HUES6 (cell line): ENCODE results near the gene LRRC42.

Experiments used
- H3K27ac ChIP-seq: 2 replicates; pipeline ENCODE4 v1.7.0; 2013; ENCODE audit warnings: low read depth, mild to moderate bottlenecking, low read length, inconsistent platforms
- H3K27me3 ChIP-seq: 2 replicates; pipeline ENCODE4 v1.6.1; 2013; ENCODE audit warnings: low read length; ENCODE audit not compliant: control insufficient read depth, insufficient read depth
- H3K36me3 ChIP-seq: 2 replicates; pipeline ENCODE4 v1.6.1; 2013; ENCODE audit warnings: low read length; ENCODE audit not compliant: control insufficient read depth, insufficient read depth
- H3K4me1 ChIP-seq: 2 replicates; pipeline ENCODE4 v1.6.1; 2013; ENCODE audit warnings: low read length; ENCODE audit not compliant: control insufficient read depth, insufficient read depth
- H3K4me3 ChIP-seq: 2 replicates; pipeline ENCODE4 v1.5.1; 2013; ENCODE audit warnings: low read depth, low read length
- H3K9ac ChIP-seq: one replicate; pipeline ENCODE4 v1.6.1; 2013; ENCODE audit warnings: mild to moderate bottlenecking, low read length
- H3K9me3 ChIP-seq: 2 replicates; pipeline ENCODE4 v1.6.1; 2013; ENCODE audit warnings: low read depth, low read length; ENCODE audit not compliant: control insufficient read depth, insufficient read depth

The LRRC42 gene

DNA sequence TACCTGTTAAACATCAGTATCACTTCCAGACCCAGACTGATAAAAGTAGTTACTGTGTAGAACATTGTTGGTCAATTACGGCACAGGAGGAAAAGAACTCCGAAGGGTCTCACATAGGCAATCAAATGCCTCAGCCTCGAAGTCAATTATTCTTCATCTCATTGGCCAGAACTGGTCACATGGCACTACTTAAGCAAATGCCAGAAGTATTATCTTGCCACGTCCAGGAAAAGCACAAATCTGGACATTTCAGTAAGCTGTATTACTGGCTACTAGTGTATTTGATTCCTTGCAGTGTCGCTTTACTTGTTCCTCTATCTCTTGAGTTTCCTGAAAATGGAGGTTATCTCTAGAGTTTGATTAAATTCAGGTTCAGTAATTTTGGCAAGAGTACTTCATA lies 27.8 kb upstream of the LRRC42 start:
- peaks cover 10% of the 10 kb centered on the region; the same call in 1 of the 2 replicates for H3K36me3 ChIP-seq
- no peak overlapping the region for H3K9ac ChIP-seq
- no peak overlapping the region for H3K4me3 ChIP-seq
- peaks cover 16% of the 10 kb centered on the region for H3K4me1 ChIP-seq
- H3K27ac ChIP-seq, result no peak overlapping the region
- H3K9me3 ChIP-seq, result no peaks in the 10 kb centered on the region
- H3K27me3 ChIP-seq, result no peaks in the 10 kb centered on the region

- H3K4me1 ChIP-seq, result peaks cover 5% of the 10 kb centered on the region; the same call in 1 of the 2 replicates
- H3K4me3 ChIP-seq, result no peak overlapping the region
- H3K27me3 ChIP-seq, result no peaks in the 10 kb centered on the region
- H3K9me3 ChIP-seq, result no peaks in the 10 kb centered on the region
- H3K9ac ChIP-seq, result no peak overlapping the region
- H3K36me3 ChIP-seq, result peaks cover 10% of the 10 kb centered on the region; the same call in 1 of the 2 replicates
- H3K27ac ChIP-seq, result no peak overlapping the region
These were observed 26.5 kb upstream of the LRRC42 start for GRCh38 chr1:53919675-53920066.

DNA sequence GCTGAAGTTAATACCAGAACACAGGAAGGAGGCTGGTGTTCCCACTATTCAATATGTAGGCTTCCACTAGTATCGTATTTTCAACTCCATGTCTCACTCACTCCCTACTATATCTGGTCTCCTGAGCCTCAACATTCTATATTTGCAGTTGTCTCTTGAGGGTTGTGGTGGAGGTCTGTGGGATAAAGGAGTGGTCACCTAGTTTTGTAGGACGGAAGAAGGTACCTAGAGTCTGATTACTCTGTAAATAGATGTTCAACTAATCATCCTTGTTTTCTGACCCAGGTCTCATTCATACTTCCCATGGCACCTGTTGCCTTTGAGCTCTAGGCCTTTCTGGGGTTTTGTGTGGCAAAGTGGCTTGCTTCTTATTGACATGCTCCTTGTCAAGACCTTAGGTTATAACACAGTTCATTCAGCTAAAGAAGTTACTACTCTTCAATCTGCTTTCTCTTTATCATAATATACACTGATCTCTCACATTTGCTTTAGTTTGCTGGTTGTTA lies 18.7 kb upstream of the LRRC42 start:
- no peaks in the 10 kb centered on the region for H3K4me1 ChIP-seq
- peaks cover 20% of the 10 kb centered on the region for H3K36me3 ChIP-seq
- no peaks in the 10 kb centered on the region for H3K27me3 ChIP-seq
- peaks cover 5% of the 10 kb centered on the region; the same call in 1 of the 2 replicates for H3K9me3 ChIP-seq
- no peak overlapping the region for H3K4me3 ChIP-seq
- H3K9ac ChIP-seq, result no peak overlapping the region
- H3K27ac ChIP-seq, result no peak overlapping the region

GRCh38 chr1:53929246-53929960 lies 16.7 kb upstream of the LRRC42 start:
- Histone ChIP-seq H3K4me3 (no peak overlapping the region), H3K27me3 (no peaks in the 10 kb centered on the region), H3K36me3 (peaks cover 18% of the 10 kb centered on the region), H3K27ac (no peak overlapping the region), H3K4me1 (no peaks in the 10 kb centered on the region), H3K9ac (no peak overlapping the region), H3K9me3 (peaks cover 13% of the 10 kb centered on the region)

- Histone ChIP-seq H3K4me1 (no peaks in the 10 kb centered on the region), H3K27me3 (no peaks in the 10 kb centered on the region), H3K9me3 (peaks cover 18% of the 10 kb centered on the region), H3K27ac (no peak overlapping the region), H3K4me3 (no peak overlapping the region), H3K9ac (no peak overlapping the region), H3K36me3 (peaks cover 26% of the 10 kb centered on the region)
These were observed 15.2 kb upstream of the LRRC42 start for GRCh38 chr1:53930932-53931331.

- Histone ChIP-seq H3K36me3 (peaks cover 26% of the 10 kb centered on the region), H3K4me3 (no peak overlapping the region), H3K9me3 (peaks cover 18% of the 10 kb centered on the region)
These were observed 14.6 kb upstream of the LRRC42 start for GRCh38 chr1:53931523-53931922.

DNA sequence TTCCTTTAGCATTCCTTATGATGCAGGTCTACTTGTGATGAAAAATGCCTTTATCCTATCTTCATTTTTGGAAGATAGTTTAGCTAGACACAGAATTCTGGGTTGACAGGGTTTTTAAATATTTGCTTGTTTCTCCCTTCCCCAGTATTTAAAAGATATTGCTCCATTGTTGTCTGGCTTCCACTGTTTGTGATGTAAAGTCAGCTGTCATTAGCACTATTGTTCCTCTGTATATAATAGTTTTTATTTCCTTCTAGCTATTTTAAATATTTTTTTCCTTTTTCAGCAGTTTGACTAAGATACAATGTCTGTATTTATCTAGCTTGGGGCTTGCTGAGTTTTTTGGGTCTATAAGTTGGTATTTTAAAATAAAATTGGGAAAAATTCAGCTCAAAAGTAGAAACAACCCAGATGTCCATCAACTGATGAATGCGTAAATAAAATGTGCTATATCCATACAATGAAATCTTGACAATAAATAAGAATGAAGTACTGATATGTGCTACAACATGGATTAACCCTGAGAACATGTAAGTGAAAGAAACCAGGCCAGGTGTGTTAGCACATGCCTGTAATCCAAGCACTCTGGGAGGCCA lies 11.9 kb upstream of the LRRC42 start:
- H3K36me3 ChIP-seq, result peaks cover 15% of the 10 kb centered on the region
- peaks cover 18% of the 10 kb centered on the region for H3K9me3 ChIP-seq
- H3K9ac ChIP-seq, result no peak overlapping the region
- H3K4me3 ChIP-seq, result no peak overlapping the region
- no peaks in the 10 kb centered on the region for H3K27me3 ChIP-seq
- no peak overlapping the region for H3K27ac ChIP-seq
- H3K4me1 ChIP-seq, result no peaks in the 10 kb centered on the region

More at GRCh38 chr1:53931523-53931922, 14.6 kb upstream of the LRRC42 start:
- Histone ChIP-seq H3K4me1 (no peaks in the 10 kb centered on the region), H3K9ac (no peak overlapping the region), H3K27ac (no peak overlapping the region), H3K27me3 (no peaks in the 10 kb centered on the region)

GRCh38 chr1:53936430-53936829 lies 9.7 kb upstream of the LRRC42 start:
- no peak overlapping the region for H3K27ac ChIP-seq
- peaks cover 11% of the 10 kb centered on the region for H3K36me3 ChIP-seq
- H3K9ac ChIP-seq, result no peak overlapping the region
- no peaks in the 10 kb centered on the region for H3K4me1 ChIP-seq
- H3K27me3 ChIP-seq, result no peaks in the 10 kb centered on the region
- no peak overlapping the region for H3K4me3 ChIP-seq
- peaks cover 18% of the 10 kb centered on the region for H3K9me3 ChIP-seq

- Histone ChIP-seq H3K36me3 (peaks cover 11% of the 10 kb centered on the region), H3K4me1 (peaks cover 11% of the 10 kb centered on the region; the same call in 1 of the 2 replicates)
These were observed 7.9 kb upstream of the LRRC42 start for GRCh38 chr1:53938136-53938830.

DNA sequence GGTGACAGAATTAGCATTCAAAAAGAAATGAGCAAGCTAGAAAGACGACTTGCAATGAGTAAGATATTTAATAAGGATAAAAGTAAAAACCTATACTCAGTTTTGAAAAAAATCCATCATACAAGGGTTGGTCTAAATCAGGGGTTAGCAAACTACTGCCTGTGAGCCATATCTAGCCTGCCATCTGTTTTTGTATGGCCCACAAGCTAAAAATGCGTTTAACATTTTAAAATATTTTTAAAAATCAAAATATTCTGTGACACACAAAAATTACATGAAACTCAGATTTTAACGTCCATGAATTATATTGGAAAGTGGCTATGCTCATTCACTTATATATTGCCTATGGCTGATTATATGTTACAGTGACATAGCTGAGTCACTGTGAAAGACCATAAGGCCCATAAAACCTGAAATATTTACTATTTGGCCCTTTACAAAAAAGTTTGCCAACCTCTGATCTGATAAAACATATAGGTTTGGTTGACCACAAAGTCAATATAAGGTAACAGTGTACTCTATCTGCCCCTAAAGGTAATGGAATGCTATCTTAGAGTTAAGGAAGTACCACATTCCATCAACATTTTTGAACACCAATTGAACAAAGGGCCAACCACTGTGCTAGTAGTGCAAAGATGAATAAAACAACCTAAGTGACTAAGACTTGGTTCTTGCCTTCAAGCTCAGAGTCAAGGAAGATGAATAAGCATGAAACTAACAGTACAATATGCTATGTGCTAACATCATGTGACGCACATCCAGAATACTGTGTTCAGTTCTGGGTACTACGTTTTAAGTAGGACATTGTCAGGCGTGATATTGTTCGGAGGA lies 3.8 kb upstream of the LRRC42 start:
- no peak overlapping the region for H3K9ac ChIP-seq
- no peaks in the 10 kb centered on the region for H3K27me3 ChIP-seq
- peaks cover 2% of the 10 kb centered on the region; the same call in 1 of the 2 replicates for H3K36me3 ChIP-seq
- H3K4me1 ChIP-seq, result peaks cover 25% of the 10 kb centered on the region
- no peaks in the 10 kb centered on the region for H3K9me3 ChIP-seq
- H3K27ac ChIP-seq, result no peak overlapping the region
- H3K4me3 ChIP-seq, result no peak overlapping the region

More at GRCh38 chr1:53938136-53938830, 7.9 kb upstream of the LRRC42 start:
- Histone ChIP-seq H3K9me3 (peaks cover 9% of the 10 kb centered on the region), H3K27me3 (no peaks in the 10 kb centered on the region), H3K4me3 (no peak overlapping the region), H3K9ac (no peak overlapping the region), H3K27ac (no peak overlapping the region)
